HG02759 (cell line): Measurements from ENCODE around the gene GRIN1.

ENCODE experiments used
- ATAC-seq: cut with Tn5 transposase; IDR thresholded peaks from one replicate; pipeline ENCODE4 v1.9.1; 2021; ENCODE audit warnings: mild to moderate bottlenecking, moderate library complexity; ENCODE audit not compliant: unreplicated experiment

The GRIN1 gene

DNA sequence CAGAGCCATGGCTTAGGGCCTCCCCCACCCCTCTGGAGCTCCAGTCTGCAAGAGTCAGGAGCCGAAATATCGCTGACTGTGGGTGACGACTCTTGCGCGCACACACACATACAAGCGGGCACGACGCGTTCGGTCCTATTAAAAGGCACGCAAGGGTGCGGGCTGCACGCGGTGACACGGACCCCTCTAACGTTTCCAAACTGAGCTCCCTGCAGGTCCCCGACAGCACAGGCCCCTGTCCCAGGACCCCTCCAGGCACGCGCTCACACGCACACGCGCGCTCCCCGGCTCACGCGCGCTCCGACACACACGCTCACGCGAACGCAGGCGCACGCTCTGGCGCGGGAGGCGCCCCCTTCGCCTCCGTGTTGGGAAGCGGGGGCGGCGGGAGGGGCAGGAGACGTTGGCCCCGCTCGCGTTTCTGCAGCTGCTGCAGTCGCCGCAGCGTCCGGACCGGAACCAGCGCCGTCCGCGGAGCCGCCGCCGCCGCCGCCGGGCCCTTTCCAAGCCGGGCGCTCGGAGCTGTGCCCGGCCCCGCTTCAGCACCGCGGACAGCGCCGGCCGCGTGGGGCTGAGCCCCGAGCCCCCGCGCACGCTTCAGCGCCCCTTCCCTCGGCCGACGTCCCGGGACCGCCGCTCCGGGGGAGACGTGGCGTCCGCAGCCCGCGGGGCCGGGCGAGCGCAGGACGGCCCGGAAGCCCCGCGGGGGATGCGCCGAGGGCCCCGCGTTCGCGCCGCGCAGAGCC is at the start of gene GRIN1:
GRIN1 (plus strand) TSS at position 433 of the 746 bp plus-strand sequence. CDS start 333 bp downstream, outside the sequence.
- no peak for ATAC-seq

DNA sequence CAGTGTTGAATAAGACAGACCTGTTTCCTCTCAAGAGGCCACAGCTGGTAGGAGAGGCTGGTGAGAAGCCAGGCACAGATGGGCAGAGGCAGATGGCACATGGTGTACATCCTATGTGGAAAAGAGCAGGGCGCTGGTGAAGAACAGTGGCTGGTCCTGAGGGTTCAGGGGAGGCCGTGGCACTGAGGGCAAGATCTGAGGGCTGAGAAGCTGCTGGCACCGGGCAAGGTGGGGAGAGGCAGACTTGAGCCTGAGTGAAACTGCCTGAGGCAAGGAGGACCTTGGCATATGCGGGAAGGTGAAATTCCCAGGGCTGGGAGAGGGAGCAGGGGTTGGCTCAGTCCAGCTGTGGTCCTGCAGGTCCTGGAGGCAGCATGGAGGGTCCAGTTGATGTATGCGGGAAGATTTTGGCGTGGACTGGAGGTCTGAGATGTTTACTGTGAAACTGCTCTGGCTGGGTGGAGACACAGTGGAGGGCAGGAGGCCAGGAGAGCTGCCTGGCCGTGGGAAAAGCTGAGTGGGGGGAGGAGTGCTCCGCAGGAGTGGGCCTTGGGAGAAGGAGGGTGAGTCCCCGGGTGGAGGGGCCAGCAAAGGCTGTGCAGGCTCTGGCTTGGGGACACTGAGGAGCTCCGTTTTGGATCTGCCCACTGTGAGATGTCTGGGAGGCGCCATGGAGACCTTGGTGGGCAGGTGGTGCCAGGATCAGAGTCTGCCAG is 49.6 kb upstream of the GRIN1 start:
- no peak for ATAC-seq

DNA sequence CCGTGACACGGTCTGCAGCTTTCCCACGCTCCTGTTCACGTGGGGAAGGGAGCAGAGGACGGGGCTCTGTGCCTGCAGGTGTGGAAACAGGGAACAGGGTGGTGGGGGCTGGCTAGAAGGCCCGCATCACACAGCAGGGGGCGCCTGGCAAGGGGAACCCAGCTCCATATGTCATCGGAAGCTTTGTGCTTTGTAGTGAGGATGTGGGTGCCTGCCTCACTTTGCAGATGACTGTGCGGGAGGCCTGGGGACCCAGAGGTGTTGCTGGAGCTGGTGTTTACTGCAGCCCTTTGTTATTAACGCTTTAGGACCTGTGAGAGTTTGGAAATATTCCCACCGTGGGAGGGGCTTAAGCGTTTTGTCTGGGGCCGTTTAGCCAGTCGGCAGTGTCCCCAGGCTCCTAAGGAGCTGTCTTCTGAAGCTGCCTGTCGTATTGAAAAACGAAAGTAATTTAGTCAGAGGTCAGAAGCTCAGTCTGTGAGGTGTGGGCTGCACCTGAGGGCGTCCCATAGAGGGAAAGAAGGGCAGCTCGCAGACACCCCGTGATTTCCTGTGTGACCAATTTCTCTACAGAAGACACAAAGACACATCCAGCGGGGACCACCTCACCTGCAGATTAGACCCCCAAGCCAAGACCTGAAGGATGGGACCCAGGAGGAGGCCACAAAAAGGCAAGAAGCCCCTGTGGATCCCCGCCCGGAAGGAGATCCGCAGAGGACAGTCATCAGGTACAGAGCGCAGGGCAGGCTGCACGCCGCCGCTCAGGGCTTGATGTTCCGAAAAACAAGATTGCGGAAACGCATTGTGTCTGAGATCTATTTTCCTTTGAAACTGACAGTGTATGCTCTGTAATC is 43.1 kb upstream of the GRIN1 start:
- ATAC-seq = peak; percentile 78

DNA sequence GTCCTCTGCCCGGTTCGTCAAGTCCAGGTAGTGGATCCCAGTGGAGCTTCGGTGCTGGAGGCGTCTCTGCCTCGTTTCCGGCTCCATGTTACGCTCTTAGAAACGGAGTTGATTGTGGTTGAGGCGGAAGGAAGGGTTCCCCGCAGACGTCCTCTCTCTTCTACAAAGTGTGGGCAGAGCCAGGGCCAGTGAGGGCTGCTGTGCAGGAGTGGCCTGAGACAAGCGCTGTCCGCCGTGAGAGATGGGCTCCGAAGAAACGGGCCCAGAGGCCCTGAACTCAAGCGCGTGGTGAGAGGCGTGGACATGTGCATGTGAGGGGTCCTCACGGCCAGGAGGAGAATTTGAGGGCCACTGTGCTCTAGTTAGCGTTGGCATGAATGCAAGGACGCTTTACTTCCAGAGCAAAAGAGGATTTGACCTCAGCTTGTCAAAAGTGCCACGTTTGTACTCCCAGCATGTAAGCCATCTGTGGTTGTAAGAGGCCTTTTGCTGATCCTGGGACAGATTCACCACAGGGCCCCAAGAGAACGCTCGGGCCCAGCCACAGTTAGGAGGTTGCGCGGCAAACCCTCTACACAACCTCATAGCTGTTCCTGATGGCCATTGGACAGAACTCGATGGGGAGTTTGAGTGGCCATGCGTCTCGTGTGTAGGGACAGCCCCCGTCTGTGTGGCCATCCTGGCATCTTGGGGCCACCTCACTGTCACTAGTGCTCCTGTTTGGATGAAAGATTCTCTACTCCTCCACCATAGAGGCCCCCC is 42.0 kb upstream of the GRIN1 start:
- no peak for ATAC-seq

DNA sequence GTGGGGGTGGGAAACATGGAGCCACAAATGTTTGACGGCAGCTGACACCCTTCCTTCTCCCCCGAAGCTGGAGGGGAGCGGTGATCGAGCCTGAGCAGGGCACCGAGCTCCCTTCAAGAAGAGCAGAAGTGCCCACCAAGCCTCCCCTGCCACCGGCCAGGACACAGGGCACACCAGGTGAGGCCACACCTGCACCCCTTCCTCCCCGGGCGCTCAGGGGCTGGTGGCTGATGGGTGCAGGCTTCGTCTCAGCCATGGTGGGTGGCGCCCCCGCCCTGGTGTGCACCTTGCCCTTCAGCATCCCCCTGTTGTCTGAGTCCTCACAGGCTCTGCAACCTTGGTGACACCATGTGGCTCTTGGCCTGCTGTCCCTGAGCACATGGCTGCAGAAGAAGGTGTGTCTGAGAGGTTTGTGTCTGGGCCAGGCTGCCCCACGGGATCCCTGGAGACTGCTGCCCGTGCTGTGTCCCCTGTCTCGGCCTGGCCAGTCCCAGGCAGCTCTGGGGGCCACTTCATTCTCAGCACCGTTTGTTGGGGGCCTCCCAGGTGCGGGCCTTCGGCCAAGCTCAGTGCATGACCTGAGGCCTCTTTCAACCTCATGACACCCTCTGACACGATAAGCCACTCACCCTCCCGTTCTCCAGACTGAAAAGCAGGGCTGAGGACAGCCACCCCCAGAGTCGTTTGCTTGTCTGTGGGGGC is 41.0 kb upstream of the GRIN1 start:
- ATAC-seq = no peak

DNA sequence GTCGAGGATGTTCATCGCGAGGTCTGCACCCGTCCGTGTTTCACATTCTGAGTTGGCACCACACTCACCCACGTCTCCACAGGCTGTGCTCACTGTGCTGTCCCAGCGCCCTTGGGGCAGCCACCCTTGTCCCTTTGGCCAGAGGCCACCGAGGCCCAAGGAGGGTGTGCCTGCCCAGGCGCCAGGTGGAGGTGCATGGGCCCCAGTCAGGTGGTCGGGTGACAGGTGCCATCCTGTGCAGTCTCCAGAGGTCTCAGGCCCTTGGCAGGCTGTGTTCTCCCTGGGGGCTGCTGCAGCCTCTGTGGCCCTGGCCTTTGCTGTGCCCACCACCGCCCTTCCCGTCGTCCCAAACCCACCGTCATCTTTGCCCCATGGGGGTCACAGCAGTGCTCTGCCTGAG is 39.7 kb upstream of the GRIN1 start:
- no peak for ATAC-seq

DNA sequence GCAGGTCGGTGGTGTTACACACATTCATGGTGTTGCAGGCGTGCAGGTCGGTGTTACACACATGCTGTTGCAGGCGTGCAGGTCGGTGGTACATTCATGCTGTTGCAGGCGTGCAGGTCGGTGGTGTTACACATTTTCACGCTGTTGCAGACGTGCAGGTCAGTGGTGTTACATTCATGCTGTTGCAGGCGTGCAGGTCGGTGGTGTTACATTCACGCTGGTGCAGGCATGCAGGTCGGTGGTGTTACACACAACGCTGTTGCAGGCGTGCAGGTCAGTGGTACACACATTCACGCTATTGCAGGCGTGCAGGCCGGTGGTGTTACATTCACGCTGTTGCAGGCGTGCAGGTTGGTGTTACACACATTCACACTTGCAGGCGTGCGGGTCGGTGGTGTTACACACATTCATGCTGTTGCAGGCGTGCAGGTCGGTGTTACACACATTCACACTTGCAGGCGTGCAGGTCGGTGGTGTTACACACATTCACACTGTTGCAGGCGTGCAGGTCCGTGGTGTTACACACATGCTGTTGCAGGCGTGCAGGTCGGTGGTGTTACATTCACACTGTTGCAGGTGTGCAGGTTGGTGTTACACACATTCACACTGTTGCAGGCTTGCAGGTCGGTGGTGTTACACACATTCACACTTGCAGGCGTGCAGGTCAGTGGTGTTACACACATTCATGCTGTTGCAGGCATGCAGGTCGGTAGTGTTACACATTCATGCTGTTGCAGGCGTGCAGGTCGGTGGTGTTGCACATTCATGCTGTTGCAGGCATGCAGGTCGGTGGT is 35.6 kb upstream of the GRIN1 start:
- no peak for ATAC-seq

DNA sequence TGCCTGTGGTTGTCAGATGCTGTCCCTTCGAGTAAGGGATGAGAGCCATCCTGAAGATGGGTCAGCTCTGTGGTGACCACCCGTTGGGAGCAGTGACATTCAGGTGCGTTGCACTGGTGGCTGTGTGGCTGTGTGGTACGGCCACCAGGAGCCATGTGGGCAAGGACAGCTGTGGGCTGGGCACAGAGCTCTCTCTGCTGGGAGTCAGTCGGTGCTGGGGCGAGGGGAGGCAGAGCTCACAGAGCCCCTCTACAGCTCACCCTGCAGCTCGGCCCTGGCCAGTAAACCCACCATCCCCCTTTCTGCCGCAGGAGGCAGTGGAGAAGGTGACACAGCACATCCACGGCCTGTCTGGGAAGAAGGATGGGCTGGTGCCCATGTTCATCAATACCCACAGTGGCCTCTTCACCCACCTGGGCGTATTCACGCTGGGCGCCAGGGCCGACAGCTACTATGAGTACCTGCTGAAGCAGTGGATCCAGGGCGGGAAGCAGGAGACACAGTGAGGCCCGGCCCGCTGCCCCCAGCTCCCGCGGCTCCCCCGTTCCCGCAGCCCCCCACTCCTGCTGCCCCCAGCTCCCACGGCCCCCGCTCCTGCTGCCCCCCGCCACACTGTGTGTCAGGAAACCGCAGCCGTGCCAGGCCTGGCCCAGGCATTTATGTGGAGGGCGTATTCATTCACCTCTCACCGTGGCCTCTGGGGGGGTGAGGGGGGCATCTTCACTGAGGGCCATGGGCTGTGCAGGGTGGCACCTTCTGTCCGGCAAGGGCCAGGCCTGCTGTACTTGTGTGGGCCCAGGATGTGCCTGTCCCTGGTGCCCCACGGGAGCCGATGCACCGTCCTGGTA is 32.9 kb upstream of the GRIN1 start:
- no peak for ATAC-seq

DNA sequence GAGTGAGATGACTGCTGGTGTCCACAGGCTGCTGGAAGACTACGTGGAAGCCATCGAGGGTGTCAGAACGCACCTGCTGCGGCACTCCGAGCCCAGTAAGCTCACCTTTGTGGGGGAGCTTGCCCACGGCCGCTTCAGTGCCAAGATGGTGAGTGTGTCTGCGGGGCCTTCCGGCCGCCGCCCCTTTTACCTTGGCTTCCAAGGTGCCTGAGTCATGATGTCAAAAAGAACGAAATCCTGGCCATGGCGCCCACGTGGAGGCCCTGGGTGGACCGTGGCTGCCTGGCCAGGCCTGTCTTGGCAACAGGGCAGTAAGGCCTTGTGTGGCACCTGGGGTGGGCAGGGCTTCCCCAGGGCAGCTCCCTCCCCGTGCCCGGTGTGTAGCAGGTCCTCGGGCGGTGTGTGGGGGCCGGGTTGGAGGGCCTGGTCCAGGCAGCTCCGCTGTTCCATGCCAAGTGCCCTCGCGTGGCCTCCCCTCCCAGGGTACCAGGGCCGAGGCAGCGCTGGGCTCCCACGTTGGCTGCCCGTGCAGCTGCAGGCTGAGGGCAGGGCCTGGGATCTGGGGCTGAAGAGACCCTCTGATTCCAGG is 32.2 kb upstream of the GRIN1 start:
- ATAC-seq = no peak

DNA sequence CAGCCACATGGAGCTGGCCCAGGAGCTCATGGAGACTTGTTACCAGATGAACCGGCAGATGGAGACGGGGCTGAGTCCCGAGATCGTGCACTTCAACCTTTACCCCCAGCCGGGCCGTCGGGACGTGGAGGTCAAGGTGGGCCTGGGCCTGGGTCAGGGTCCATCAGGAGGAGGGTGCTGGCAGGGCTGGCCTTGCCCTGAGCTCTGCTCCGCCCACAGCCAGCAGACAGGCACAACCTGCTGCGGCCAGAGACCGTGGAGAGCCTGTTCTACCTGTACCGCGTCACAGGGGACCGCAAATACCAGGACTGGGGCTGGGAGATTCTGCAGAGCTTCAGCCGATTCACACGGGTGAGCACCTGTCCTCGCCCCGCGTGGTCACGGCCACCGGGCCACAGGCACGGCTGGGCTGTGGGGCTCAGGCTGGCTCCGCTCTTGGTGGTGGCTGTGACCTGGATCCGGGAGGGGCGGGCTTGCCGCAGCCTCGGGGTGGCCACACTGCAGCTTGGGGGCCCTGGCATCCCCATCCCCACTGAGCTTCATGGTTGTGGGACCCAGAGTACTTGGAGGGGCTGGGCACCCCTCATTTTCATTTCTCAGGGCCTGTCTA is 31.5 kb upstream of the GRIN1 start:
- ATAC-seq = no peak

DNA sequence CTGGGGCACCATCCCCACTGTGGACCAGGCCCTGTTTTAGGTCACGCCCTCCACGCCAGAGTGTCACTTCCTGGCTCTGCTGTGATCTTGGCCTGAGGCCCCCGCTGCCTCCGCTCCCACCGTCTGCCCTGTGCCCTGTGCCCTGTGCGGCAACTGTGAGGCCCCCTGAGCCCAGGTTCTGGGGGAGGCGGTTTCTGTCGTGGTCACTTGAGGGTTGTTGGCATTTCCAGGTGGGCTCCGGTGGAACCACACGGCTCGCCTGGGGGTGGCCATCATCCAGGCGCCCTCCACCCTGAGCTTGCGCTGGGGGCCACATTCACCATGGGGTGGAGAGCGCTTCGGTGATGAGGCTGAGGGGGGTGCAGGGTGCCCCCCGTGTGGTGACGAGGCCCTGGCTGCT is 31.0 kb upstream of the GRIN1 start:
- no peak for ATAC-seq

DNA sequence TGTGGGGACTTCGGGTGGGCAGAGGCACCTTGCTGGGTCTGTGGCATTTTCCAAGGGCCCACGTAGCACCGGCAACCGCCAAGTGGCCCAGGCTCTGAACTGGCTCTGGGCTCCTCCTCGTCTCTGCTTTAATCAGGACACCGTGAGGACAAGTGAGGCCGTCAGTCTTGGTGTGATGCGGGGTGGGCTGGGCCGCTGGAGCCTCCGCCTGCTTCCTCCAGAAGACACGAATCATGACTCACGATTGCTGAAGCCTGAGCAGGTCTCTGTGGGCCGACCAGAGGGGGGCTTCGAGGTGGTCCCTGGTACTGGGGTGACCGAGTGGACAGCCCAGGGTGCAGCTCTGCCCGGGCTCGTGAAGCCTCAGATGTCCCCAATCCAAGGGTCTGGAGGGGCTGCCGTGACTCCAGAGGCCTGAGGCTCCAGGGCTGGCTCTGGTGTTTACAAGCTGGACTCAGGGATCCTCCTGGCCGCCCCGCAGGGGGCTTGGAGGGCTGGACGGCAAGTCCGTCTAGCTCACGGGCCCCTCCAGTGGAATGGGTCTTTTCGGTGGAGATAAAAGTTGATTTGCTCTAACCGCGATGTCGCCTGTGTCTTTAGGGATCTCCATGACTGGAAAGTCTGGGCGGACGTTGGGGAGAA is 30.2 kb upstream of the GRIN1 start:
- ATAC-seq = no peak

DNA sequence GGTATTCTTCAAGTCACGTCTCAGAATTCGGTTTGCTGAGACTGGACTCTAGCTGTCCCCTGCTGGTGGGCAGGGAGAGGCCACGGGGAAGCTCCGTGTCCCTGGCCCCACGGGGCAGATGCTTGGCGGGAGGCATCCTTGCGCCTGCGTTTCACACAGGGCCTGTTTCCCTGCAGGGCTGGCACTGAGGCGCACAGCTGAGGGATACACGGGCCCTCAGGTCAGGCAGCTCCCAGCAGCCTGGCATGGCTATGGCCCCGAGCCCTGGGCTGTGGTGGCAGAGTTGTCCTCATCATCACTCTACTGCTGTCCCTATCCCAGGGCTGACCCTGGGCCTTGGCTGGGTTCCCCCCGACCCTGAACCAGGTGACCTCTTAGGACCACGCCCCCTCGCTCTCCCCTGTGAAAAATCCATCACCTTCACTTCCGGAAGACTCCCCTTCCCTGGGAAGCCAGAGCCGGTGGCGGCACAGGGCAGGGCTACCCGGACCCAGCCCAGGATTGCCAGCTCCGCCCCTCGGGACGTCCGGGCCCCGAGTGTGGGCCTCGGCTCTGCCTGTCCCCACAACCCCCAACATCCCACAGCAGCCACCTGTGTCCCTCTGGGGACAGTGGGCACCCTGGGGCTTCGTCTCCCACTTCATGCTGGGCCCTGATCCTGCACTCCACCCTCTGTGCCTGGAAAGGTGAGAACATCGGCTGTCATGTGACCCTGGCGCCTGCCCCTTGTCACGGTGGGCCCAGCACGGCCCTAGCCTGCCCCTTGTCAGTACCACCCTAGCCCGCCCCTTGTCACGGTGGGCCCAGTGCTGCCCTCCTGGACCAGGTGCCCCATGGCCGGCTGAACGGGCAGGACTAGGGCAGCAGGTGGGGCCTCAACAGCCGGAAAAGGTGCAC is 29.5 kb upstream of the GRIN1 start:
- ATAC-seq = no peak

DNA sequence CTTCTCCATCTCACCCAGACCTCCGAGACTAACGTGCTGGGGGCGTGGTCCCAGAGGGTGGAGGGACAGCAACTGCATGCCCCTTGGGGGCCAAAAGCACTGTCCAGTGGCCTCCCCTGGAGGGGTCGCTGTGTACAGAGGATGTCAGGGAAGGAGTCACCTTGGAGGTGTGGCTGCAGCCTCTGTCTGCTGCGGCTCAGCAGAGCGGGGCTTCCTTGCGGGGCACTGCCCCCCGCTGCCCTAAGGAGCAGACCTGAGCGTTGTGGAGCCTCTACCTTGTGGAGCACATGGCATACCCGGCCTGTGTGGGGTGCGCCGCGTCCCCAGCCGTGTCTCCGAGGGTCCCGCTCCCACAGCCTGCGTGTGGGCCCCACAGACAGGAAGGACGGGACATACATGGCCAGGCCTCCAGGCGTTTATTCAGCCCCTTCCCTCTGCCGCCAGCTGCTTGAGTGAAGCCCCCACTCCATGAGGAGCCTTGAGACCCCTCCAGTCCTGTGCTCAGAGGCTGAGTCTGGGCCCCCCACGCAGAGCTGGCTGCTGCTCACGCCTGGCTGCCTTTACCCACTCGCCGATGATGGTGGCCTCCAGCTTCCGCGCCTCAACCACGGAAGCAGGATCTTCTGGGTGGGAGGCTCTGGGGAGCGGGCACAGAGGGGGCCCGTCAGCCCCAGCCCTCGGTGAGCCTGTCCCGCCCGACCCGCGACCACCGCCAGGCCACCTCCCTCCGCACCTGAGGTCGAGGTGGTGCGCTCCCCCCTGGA is 28.6 kb upstream of the GRIN1 start:
- ATAC-seq = no peak
